ENCODE measurements around the gene TP53INP2. TPM values are rescaled to one million over a fixed set of nuclear protein-coding genes. Genes with fewer than 3 reads are reported as not detected.
A peak's percentile ranks its signal among the peaks of the same experiment; 100 is the strongest.

The TP53INP2 gene
- total and polyA plus RNA-seq, 5 donors from 2014 or later: 0.37 to 60.9 (median 0.54) TPM

DNA sequence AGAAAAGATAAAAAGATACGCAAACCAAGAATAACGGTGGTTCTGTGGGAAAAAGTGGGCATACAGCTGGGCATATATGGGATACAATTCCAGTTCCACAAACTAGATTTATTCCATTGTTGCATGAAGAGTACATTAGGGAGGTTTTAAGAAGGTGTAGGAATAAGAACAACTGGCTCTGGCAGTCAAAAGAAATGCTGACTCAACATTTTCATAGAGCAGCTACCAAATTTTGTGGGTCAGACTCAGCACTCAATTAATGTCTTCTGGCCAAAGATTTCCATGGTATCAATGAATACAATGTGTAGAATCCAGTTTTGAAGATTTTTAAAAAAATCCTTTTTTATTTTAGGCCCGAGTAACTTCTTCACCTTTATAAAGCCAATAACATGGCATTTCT, 40.2 kb downstream of the TP53INP2 start:
- Histone ChIP-seq H3K9me3 (ENCODE audit: control insufficient read depth in 2 of 2, low read length in 2 of 2) (no peaks in the 10 kb centered on the region), H3K27ac (ENCODE audit: insufficient read depth, low read length, poor library complexity, severe bottlenecking) (no peak overlapping the region), H3K4me3 (ENCODE audit: low read depth, low read length) (no peak overlapping the region), H3K4me1 (ENCODE audit: control insufficient read depth, insufficient read depth, low read length, poor library complexity, severe bottlenecking) (no peaks in the 10 kb centered on the region), H3K27me3 (ENCODE audit: control insufficient read depth, insufficient read depth, low read length) (no peaks in the 10 kb centered on the region), H3K36me3 (ENCODE audit: control insufficient read depth, insufficient read depth, low read length) (peaks cover 47% of the 10 kb centered on the region)
- Mint-ChIP-seq H3K4me1 (peaks cover 0 to 6% (median 0%) of the 10 kb centered on the region in 4 donors), H3K9me3 (no peaks in the 10 kb centered on the region), H3K27ac (no peak overlapping the region), H3K27me3 (no peaks in the 10 kb centered on the region), H3K4me3 (no peak overlapping the region), H3K36me3 (peaks cover 58% of the 10 kb centered on the region)
- DNase-seq: no peak
- no peak for ATAC-seq (ENCODE audit: low read depth in 2 of 2)

DNA sequence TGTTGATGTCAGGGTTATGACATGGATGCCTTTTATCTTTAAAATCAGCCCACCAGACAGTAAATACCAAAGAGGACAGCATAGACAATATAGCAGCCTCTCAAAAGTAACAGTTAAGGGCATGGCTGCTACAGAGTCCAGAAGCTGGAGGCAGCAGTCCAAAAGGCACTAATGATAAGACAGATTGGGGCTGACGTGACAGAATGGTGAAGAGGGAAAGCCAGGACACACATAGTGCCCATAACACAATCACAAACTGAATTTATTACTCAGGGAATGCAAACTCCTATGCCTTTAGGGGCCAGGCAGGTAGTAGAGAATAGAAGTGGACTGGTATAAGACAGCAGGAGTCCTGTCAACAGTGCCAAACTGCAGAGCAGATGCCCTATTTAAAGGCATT, 40.7 kb downstream of the TP53INP2 start:
- no peaks in the 10 kb centered on the region for H3K9me3 ChIP-seq (ENCODE audit: control insufficient read depth in 2 of 2, low read length in 2 of 2)
- Mint-ChIP-seq H3K27me3 (no peaks in the 10 kb centered on the region), H3K36me3 (peaks cover 57% of the 10 kb centered on the region), H3K4me3 (no peak overlapping the region), H3K27ac (no peak overlapping the region), H3K9me3 (no peaks in the 10 kb centered on the region), H3K4me1 (peaks cover 0 to 6% (median 0%) of the 10 kb centered on the region in 4 donors)
- H3K4me3 ChIP-seq (ENCODE audit: low read depth, low read length): no peak overlapping the region
- no peaks in the 10 kb centered on the region for H3K27me3 ChIP-seq (ENCODE audit: control insufficient read depth, insufficient read depth, low read length)
- ATAC-seq (ENCODE audit: low read depth in 2 of 2) (no peak), DNase-seq (no peak)
- H3K36me3 ChIP-seq (ENCODE audit: control insufficient read depth, insufficient read depth, low read length): peaks cover 52% of the 10 kb centered on the region
- no peak overlapping the region for H3K27ac ChIP-seq (ENCODE audit: insufficient read depth, low read length, poor library complexity, severe bottlenecking)
- no peaks in the 10 kb centered on the region for H3K4me1 ChIP-seq (ENCODE audit: control insufficient read depth, insufficient read depth, low read length, poor library complexity, severe bottlenecking)

DNA sequence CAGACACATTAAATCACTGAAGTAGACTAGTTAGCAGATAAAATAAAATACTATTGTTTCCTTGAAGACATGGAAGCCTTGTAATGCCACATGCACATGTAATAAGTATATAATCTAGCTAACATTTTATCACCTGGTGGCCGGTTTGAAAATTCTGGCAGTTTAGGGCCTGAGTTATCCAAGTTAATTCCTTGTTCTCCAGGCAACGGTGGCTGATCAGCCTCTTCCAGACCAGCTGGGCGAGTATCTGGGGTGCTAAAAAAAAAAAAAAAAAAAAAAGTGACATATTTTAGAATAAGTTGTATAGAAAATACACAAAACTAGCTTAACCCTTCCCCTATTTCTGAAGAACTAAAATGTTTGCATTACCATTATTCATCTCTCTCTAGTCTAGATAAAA, 42.5 kb downstream of the TP53INP2 start:
- peaks cover 54% of the 10 kb centered on the region for H3K36me3 Mint-ChIP-seq

DNA sequence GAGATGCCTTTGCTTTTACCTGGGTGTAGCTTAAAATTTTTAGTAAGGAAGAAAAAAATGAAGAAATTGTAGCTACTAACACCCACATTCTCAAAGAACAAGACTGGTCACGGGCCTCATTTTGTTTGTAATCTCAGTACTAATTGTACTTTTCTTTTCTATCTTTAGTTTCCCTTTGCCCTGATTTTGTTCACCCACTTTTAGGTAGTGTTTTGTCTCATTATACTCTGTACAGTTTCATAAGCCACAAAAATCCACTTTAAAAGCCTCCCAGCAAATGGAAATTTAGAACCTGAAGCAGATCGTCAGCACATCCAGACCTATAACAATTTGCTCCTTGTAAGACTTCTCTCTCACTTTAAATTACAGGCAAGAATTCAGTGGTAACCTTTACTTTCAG, 43.3 kb downstream of the TP53INP2 start:
- peaks cover 64% of the 10 kb centered on the region for H3K36me3 ChIP-seq (ENCODE audit: control insufficient read depth, insufficient read depth, low read length)
- ATAC-seq (ENCODE audit: low read depth in 2 of 2) (no peak), DNase-seq (peak in 1 of 3 donors; percentile 3)
- Mint-ChIP-seq H3K27me3 (no peaks in the 10 kb centered on the region), H3K9me3 (no peaks in the 10 kb centered on the region), H3K36me3 (peaks cover 55% of the 10 kb centered on the region), H3K4me1 (peaks cover 0 to 5% (median 0%) of the 10 kb centered on the region in 4 donors), H3K27ac (peak overlapping the region in 2 of 3 donors; percentile 60 to 68), H3K4me3 (no peak overlapping the region)
- no peaks in the 10 kb centered on the region for H3K4me1 ChIP-seq (ENCODE audit: control insufficient read depth, insufficient read depth, low read length, poor library complexity, severe bottlenecking)
- no peaks in the 10 kb centered on the region for H3K9me3 ChIP-seq (ENCODE audit: control insufficient read depth in 2 of 2, low read length in 2 of 2)
- no peaks in the 10 kb centered on the region for H3K27me3 ChIP-seq (ENCODE audit: control insufficient read depth, insufficient read depth, low read length)
- H3K4me3 ChIP-seq (ENCODE audit: low read depth, low read length): no peak overlapping the region
- no peak overlapping the region for H3K27ac ChIP-seq (ENCODE audit: insufficient read depth, low read length, poor library complexity, severe bottlenecking)

More for the DNA sequence above, 42.5 kb downstream of the TP53INP2 start:
- ATAC-seq (ENCODE audit: low read depth in 2 of 2) (no peak), DNase-seq (no peak)
- Mint-ChIP-seq H3K4me3 (no peak overlapping the region), H3K27ac (peak overlapping the region in 1 of 3 donors; percentile 60), H3K27me3 (no peaks in the 10 kb centered on the region), H3K4me1 (peaks cover 0 to 3% (median 0%) of the 10 kb centered on the region in 4 donors), H3K9me3 (no peaks in the 10 kb centered on the region)
- H3K9me3 ChIP-seq (ENCODE audit: control insufficient read depth in 2 of 2, low read length in 2 of 2): no peaks in the 10 kb centered on the region
- no peaks in the 10 kb centered on the region for H3K4me1 ChIP-seq (ENCODE audit: control insufficient read depth, insufficient read depth, low read length, poor library complexity, severe bottlenecking)
- H3K4me3 ChIP-seq (ENCODE audit: low read depth, low read length): no peak overlapping the region
- no peak overlapping the region for H3K27ac ChIP-seq (ENCODE audit: insufficient read depth, low read length, poor library complexity, severe bottlenecking)
- no peaks in the 10 kb centered on the region for H3K27me3 ChIP-seq (ENCODE audit: control insufficient read depth, insufficient read depth, low read length)
- peaks cover 68% of the 10 kb centered on the region for H3K36me3 ChIP-seq (ENCODE audit: control insufficient read depth, insufficient read depth, low read length)

DNA sequence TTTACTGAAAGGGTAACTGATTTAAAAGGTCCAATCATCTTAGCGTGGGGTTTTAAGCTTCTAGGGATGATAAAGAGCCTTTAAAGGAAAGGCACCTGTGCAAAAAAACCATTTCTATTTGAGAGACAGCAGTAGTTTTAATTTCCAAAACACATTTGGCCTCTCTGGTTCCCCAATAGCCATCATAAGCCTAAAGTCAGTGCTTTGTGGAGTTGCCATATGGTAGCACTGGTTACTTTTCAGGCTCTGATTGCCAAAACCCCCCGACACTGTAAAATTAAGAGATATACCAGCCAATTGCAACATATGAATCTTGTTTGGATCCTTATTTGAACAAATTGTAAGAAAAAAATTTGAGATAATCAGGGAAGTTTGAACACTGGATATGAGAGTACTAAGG, 44.6 kb downstream of the TP53INP2 start:
- DNase-seq (no peak), ATAC-seq (ENCODE audit: low read depth in 2 of 2) (no peak)
- H3K4me3 Mint-ChIP-seq: no peak overlapping the region
- Histone ChIP-seq H3K27me3 (ENCODE audit: control insufficient read depth, insufficient read depth, low read length) (no peaks in the 10 kb centered on the region), H3K27ac (ENCODE audit: insufficient read depth, low read length, poor library complexity, severe bottlenecking) (no peak overlapping the region), H3K9me3 (ENCODE audit: control insufficient read depth in 2 of 2, low read length in 2 of 2) (no peaks in the 10 kb centered on the region), H3K4me3 (ENCODE audit: low read depth, low read length) (no peak overlapping the region), H3K4me1 (ENCODE audit: control insufficient read depth, insufficient read depth, low read length, poor library complexity, severe bottlenecking) (no peaks in the 10 kb centered on the region), H3K36me3 (ENCODE audit: control insufficient read depth, insufficient read depth, low read length) (peaks cover 58% of the 10 kb centered on the region)
- H3K27ac Mint-ChIP-seq: no peak overlapping the region
- H3K4me1 Mint-ChIP-seq: peaks cover 0 to 5% (median 0%) of the 10 kb centered on the region in 4 donors
- peaks cover 45% of the 10 kb centered on the region for H3K36me3 Mint-ChIP-seq
- H3K27me3 Mint-ChIP-seq: no peaks in the 10 kb centered on the region
- no peaks in the 10 kb centered on the region for H3K9me3 Mint-ChIP-seq

DNA sequence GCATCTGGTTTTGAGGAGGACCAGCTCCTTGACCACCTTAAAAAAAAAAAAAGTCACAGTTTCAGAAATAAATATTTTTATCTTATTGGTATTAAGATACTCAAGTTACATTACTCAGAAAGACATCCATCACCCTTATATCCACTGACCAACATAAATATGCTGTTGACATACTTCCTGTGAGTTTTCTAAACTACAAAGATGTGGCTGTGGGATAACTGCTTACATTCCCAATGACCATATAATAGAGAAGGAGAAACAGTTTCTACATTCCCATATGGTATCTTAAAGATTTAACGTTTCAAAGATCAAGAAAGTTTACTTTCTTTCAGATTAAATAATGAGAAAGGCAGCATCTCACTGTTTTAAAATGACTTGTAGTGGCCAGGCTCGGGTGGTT, 46.3 kb downstream of the TP53INP2 start:
- H3K27ac Mint-ChIP-seq: peak overlapping the region in 1 of 3 donors; percentile 26
- H3K27me3 ChIP-seq (ENCODE audit: control insufficient read depth, insufficient read depth, low read length): no peaks in the 10 kb centered on the region
- no peaks in the 10 kb centered on the region for H3K27me3 Mint-ChIP-seq
- peaks cover 38% of the 10 kb centered on the region for H3K36me3 Mint-ChIP-seq
- peaks cover 66% of the 10 kb centered on the region for H3K36me3 ChIP-seq (ENCODE audit: control insufficient read depth, insufficient read depth, low read length)
- no peaks in the 10 kb centered on the region for H3K4me1 ChIP-seq (ENCODE audit: control insufficient read depth, insufficient read depth, low read length, poor library complexity, severe bottlenecking)
- H3K4me1 Mint-ChIP-seq: peaks cover 0 to 5% (median 3%) of the 10 kb centered on the region in 4 donors
- ATAC-seq (ENCODE audit: low read depth in 2 of 2) (no peak), DNase-seq (no peak)
- no peak overlapping the region for H3K4me3 ChIP-seq (ENCODE audit: low read depth, low read length)
- no peaks in the 10 kb centered on the region for H3K9me3 Mint-ChIP-seq
- no peak overlapping the region for H3K27ac ChIP-seq (ENCODE audit: insufficient read depth, low read length, poor library complexity, severe bottlenecking)
- no peak overlapping the region for H3K4me3 Mint-ChIP-seq
- no peaks in the 10 kb centered on the region for H3K9me3 ChIP-seq (ENCODE audit: control insufficient read depth in 2 of 2, low read length in 2 of 2)

DNA sequence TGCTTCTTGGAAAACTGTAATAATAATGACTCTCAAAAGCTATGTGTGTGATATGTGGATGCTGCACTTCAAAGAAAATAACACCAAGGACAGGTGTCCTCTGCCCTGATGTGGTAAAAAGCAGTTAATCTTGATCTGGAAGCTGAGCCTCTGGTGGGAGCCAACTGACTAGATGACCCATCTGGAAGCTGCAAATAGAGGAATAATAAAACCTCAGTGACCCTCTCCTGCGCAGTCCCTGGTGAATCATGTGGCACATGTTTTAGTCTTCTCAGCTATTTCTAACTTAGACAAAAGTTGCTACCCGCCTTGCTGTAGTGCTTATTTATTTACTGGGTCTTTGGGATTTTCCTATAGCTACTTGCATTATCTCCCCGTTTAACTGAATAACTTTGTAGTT, 47.3 kb downstream of the TP53INP2 start:
- no peak overlapping the region for H3K4me3 ChIP-seq (ENCODE audit: low read depth, low read length)
- no peak overlapping the region for H3K4me3 Mint-ChIP-seq
- H3K9me3 ChIP-seq (ENCODE audit: control insufficient read depth in 2 of 2, low read length in 2 of 2): no peaks in the 10 kb centered on the region
- H3K27me3 Mint-ChIP-seq: no peaks in the 10 kb centered on the region
- peaks cover 63% of the 10 kb centered on the region for H3K36me3 ChIP-seq (ENCODE audit: control insufficient read depth, insufficient read depth, low read length)
- H3K4me1 ChIP-seq (ENCODE audit: control insufficient read depth, insufficient read depth, low read length, poor library complexity, severe bottlenecking): no peaks in the 10 kb centered on the region
- DNase-seq: no peak
- no peak for ATAC-seq (ENCODE audit: low read depth in 2 of 2)
- no peaks in the 10 kb centered on the region for H3K27me3 ChIP-seq (ENCODE audit: control insufficient read depth, insufficient read depth, low read length)
- no peaks in the 10 kb centered on the region for H3K9me3 Mint-ChIP-seq
- H3K27ac ChIP-seq (ENCODE audit: insufficient read depth, low read length, poor library complexity, severe bottlenecking): no peak overlapping the region
- H3K27ac Mint-ChIP-seq: peak overlapping the region in 1 of 3 donors; percentile 61
- peaks cover 0 to 5% (median 3%) of the 10 kb centered on the region in 4 donors for H3K4me1 Mint-ChIP-seq
- H3K36me3 Mint-ChIP-seq: peaks cover 37% of the 10 kb centered on the region

DNA sequence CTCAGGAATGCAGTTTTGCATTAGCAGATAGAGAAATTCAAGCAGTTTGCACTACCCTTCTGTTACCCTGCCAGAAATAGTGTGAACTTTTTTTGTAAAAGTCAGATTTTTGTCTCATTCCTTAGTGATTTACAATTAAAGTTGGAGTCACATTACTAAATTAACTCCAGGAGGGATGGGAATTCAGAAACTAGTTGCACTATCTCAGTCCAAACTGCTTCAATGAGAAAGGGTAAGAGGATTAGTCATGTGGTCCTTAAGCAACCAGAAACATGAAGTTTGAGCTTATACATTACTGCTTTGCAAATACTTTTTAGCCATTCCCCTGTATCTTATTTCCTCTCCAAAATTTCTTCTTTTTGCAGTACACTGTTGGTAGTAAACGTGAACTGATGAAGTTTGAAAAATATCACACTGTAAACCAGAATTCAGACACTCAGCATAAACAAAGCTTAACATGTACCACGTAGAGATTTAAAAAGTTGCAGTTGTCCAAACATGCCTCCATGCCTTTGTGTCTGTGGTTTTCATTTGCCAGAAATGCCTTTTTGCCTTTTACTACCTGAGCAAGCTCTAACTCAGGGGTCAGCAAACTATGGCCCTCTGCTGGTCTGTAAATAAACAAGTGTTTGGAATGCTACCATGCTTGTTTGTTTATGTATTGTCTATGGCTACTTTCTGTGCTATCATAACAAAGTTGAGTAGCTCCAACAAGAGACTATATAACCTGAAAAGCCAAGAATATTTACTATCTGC, 49.7 kb downstream of the TP53INP2 start:
- Histone ChIP-seq H3K27me3 (ENCODE audit: control insufficient read depth, insufficient read depth, low read length) (no peaks in the 10 kb centered on the region), H3K27ac (ENCODE audit: insufficient read depth, low read length, poor library complexity, severe bottlenecking) (no peak overlapping the region), H3K4me1 (ENCODE audit: control insufficient read depth, insufficient read depth, low read length, poor library complexity, severe bottlenecking) (no peaks in the 10 kb centered on the region), H3K9me3 (ENCODE audit: control insufficient read depth in 2 of 2, low read length in 2 of 2) (no peaks in the 10 kb centered on the region), H3K36me3 (ENCODE audit: control insufficient read depth, insufficient read depth, low read length) (peaks cover 78% of the 10 kb centered on the region), H3K4me3 (ENCODE audit: low read depth, low read length) (no peak overlapping the region)
- H3K27me3 Mint-ChIP-seq: no peaks in the 10 kb centered on the region
- DNase-seq (no peak), ATAC-seq (ENCODE audit: low read depth in 2 of 2) (no peak)
- peaks cover 0 to 6% (median 3%) of the 10 kb centered on the region in 4 donors for H3K4me1 Mint-ChIP-seq
- peak overlapping the region in 1 of 3 donors; percentile 18 for H3K27ac Mint-ChIP-seq
- H3K4me3 Mint-ChIP-seq: no peak overlapping the region
- H3K9me3 Mint-ChIP-seq: no peaks in the 10 kb centered on the region
- peaks cover 50% of the 10 kb centered on the region for H3K36me3 Mint-ChIP-seq
